ENCODE measurements around the gene PAK6.
A peak's percentile ranks its signal among the peaks of the same experiment; 100 is the strongest.

PAK6 gene

DNA sequence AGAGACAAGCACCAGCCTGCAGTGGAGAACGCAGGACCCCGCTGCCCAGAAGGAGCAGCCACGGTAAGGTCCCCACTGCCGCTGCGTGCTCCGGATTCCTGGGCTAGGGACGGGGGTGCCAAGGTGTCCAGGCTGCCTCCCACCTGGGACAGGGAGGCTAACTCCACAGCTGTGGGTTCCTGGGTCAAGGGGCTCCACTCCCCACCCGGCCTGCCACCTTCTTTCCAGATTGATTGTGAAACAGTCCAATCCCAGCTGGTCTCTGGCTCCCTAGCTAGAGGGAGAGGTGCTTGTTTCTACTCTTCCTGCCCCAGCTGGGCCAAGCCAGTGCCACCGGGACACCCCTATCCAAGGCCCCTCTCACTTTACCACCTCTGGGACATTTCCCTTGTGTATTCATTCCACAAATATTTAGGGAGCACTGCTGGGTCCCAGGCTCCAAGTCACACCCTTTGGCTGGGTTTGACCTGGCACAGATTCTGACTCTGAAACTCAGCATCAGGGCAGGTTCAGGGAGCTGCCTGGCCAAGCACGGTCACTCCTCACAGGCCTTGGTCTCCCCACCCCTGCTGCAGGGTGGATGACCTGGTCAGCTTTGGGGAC lies 1.9 kb downstream of the PAK6 start:
- no peak for FAIRE-seq
- TF ChIP-seq SPI1 (IDR thresholded peaks at IDR 0.05; ENCODE audit: low read depth, low read length) (no peak), PAX5 (IDR thresholded peaks at IDR 0.05; ENCODE audit: insufficient read depth, low read length, severe bottlenecking) (no peak), TAF1 (IDR thresholded peaks at IDR 0.05; ENCODE audit: low read depth, low read length) (no peak), POLR2AphosphoS5 (IDR thresholded peaks at IDR 0.05; ENCODE audit: low read depth, low read length) (no peak), POU2F2 (IDR thresholded peaks at IDR 0.05; ENCODE audit: low read depth, low read length) (no peak), POLR2A (IDR thresholded peaks at IDR 0.05; ENCODE audit: low read depth, low read length) (no peak)
- no peak for DNase-seq (ENCODE audit: insufficient read length, low spot score)

DNA sequence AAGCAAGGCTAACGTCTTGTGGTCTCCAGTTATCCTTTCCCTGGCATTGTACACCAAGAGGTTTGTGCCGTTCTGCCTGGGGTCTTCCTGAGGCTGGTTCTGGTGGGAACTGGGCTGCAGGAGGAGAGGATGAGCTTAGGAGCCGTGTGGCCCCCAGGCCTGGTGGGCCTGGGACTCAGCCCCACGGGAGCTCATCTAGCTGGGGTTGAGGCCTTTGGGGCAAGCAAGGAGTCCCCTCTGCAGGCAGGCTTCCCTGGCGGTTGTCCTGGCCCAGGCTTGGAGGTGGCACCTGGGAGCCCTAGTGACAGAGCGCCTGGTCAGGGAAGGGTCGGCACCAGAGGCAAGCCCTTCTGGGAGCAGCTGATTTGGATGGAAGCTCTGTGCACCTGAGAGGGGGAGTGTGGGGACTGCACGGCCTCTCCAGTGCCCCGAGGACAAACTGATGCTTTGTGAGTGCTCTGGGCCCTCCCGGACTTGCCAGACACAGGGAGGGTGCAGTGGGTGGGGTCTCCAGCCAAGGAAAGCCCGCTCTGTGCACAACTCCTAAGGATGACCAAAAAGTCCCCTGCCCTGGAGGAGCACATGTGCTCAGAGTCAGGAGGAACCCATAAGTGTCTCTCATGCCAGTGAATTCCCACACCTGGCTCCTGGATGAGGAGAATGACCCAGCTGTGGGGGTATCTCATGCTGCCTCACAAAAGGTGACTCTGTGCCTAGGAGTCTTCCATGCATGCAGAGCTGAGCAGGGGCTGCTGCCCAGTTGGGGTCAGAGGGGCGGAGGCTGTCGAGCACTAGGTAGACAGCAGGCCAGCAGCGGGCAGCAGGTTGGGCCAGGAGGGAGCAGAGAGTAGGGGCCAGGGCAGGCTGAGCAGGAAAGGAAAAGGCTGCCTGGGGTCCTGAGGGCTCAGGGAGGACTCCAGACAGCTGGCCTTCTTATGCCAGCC lies 2.7 kb downstream of the PAK6 start:
- DNase-seq (ENCODE audit: insufficient read length, low spot score) (no peak), FAIRE-seq (no peak)
- TF ChIP-seq POU2F2 (IDR thresholded peaks at IDR 0.05; ENCODE audit: low read depth, low read length) (no peak), PAX5 (IDR thresholded peaks at IDR 0.05; ENCODE audit: insufficient read depth, low read length, severe bottlenecking) (no peak), POLR2A (IDR thresholded peaks at IDR 0.05; ENCODE audit: low read depth, low read length) (no peak), POLR2AphosphoS5 (IDR thresholded peaks at IDR 0.05; ENCODE audit: low read depth, low read length) (no peak), SPI1 (IDR thresholded peaks at IDR 0.05; ENCODE audit: low read depth, low read length) (no peak), TAF1 (IDR thresholded peaks at IDR 0.05; ENCODE audit: low read depth, low read length) (no peak)

DNA sequence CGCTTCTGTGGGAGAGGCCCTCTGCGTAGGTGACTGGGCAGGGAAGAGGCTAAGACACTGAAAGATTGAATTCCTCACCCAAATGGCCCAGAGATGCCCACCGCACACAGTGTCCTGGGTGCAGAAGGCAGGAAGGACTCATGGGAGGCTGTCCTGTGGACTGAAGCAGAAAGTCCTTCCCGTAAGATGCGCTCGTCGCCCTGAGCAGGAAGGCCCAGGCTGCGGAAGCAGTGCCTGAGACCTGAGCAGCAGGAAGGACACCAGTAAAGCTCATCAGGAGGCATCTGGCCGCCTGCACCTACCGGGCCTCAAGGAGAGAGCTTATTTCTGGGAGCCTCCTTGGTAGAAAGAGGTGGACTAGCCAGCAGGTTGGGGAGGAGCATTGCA lies 3.3 kb downstream of the PAK6 start:
- TF ChIP-seq PAX5 (IDR thresholded peaks at IDR 0.05; ENCODE audit: insufficient read depth, low read length, severe bottlenecking): no peak
- no peak for TF ChIP-seq POLR2AphosphoS5 (IDR thresholded peaks at IDR 0.05; ENCODE audit: low read depth, low read length)
- TF ChIP-seq TAF1 (IDR thresholded peaks at IDR 0.05; ENCODE audit: low read depth, low read length): no peak
- TF ChIP-seq SPI1 (IDR thresholded peaks at IDR 0.05; ENCODE audit: low read depth, low read length): no peak
- TF ChIP-seq POLR2A (IDR thresholded peaks at IDR 0.05; ENCODE audit: low read depth, low read length): no peak
- TF ChIP-seq POU2F2 (IDR thresholded peaks at IDR 0.05; ENCODE audit: low read depth, low read length): no peak
- FAIRE-seq: no peak
- DNase-seq (ENCODE audit: insufficient read length, low spot score): no peak

DNA sequence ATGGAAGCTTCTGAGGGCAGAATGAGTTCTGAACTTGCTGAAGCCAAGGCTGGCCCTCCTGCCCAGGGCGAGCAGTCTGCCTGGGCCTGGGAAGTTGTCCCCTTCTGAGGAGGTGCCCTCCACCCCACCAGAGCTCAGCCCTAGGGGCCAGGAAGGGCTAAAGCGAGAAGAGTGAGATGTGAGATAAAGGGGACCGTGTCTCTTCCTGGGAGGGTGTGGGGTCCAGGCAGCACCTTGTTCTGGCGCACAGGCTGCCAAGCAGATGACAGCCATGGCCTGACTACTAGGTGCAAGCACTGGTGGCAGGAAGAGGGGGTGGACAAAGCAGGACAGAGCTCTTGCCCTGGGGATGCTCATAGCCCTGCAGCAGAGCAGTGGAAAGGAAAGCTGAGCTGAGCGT lies 3.7 kb downstream of the PAK6 start:
- FAIRE-seq: no peak
- DNase-seq (ENCODE audit: insufficient read length, low spot score): no peak
- TF ChIP-seq POU2F2 (IDR thresholded peaks at IDR 0.05; ENCODE audit: low read depth, low read length): no peak
- no peak for TF ChIP-seq POLR2A (IDR thresholded peaks at IDR 0.05; ENCODE audit: low read depth, low read length)
- no peak for TF ChIP-seq TAF1 (IDR thresholded peaks at IDR 0.05; ENCODE audit: low read depth, low read length)
- TF ChIP-seq SPI1 (IDR thresholded peaks at IDR 0.05; ENCODE audit: low read depth, low read length): no peak
- TF ChIP-seq POLR2AphosphoS5 (IDR thresholded peaks at IDR 0.05; ENCODE audit: low read depth, low read length): no peak
- no peak for TF ChIP-seq PAX5 (IDR thresholded peaks at IDR 0.05; ENCODE audit: insufficient read depth, low read length, severe bottlenecking)

DNA sequence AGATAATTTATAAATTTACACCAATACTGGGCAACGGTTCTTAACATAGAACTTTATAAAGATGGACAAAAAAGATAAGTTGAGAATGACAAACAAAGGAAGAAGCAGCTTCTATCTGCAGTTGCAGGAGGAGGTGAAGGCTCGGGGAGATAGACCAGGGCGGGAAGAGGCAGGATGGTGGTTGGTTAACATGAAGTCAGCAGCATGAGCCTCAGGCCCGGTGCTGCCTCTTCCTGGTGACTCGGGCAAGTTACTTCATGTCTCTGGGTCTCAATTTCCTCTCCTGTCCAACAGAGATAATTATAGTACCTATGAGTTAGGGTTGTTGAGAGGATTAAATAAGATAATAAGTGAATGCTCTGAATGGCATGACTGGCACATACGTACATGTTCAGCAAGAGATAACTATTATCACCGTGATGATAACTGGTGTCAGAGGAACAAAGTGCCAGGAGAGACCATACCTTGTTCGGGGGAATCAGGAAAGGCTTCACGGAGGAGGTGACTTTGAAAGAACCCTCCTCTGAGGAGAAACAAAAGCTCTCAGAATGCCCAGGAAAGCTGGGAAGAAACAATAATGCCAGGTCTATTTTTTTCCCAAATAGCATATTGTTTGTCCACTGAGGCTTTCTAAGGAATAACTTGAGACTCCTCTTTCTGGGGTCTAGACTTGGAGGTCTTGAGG lies 4.4 kb downstream of the PAK6 start:
- no peak for DNase-seq (ENCODE audit: insufficient read length, low spot score)
- no peak for TF ChIP-seq TAF1 (IDR thresholded peaks at IDR 0.05; ENCODE audit: low read depth, low read length)
- TF ChIP-seq PAX5 (IDR thresholded peaks at IDR 0.05; ENCODE audit: insufficient read depth, low read length, severe bottlenecking): no peak
- peak; percentile 23 for FAIRE-seq

DNA sequence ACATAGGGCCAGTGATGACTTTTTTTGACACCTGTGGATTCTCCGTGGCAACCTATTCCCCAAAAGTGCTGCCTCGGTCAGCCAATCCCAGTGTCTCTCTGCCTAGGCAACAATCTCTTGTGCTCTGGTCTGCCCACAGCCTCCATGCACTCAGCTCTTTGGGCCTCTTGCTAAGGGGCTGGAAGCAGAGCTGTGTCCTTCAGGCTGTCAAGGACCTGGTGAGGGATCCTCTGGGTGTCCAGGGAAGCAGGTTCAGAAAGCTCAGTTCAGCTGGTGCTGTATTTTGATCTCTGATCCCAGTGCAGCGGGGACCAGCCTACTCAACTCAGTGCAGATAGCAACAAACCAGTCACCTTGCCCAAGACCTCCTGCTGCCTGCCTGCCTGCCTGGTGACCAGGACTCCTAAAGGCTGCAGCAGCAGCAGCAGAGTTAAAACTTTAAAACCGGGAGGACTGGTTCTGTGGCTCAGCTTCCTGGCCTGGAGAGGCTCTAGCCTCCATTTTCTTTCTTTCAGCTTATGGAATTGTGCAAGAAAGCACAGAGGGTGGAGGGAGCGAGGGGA lies 6.2 kb downstream of the PAK6 start:
- no peak for FAIRE-seq
- TF ChIP-seq TAF1 (IDR thresholded peaks at IDR 0.05; ENCODE audit: low read depth, low read length) (no peak), POLR2A (IDR thresholded peaks at IDR 0.05; ENCODE audit: low read depth, low read length) (no peak), POLR2AphosphoS5 (IDR thresholded peaks at IDR 0.05; ENCODE audit: low read depth, low read length) (no peak), POU2F2 (IDR thresholded peaks at IDR 0.05; ENCODE audit: low read depth, low read length) (no peak), PAX5 (IDR thresholded peaks at IDR 0.05; ENCODE audit: insufficient read depth, low read length, severe bottlenecking) (no peak), SPI1 (IDR thresholded peaks at IDR 0.05; ENCODE audit: low read depth, low read length) (no peak)
- no peak for DNase-seq (ENCODE audit: insufficient read length, low spot score)

DNA sequence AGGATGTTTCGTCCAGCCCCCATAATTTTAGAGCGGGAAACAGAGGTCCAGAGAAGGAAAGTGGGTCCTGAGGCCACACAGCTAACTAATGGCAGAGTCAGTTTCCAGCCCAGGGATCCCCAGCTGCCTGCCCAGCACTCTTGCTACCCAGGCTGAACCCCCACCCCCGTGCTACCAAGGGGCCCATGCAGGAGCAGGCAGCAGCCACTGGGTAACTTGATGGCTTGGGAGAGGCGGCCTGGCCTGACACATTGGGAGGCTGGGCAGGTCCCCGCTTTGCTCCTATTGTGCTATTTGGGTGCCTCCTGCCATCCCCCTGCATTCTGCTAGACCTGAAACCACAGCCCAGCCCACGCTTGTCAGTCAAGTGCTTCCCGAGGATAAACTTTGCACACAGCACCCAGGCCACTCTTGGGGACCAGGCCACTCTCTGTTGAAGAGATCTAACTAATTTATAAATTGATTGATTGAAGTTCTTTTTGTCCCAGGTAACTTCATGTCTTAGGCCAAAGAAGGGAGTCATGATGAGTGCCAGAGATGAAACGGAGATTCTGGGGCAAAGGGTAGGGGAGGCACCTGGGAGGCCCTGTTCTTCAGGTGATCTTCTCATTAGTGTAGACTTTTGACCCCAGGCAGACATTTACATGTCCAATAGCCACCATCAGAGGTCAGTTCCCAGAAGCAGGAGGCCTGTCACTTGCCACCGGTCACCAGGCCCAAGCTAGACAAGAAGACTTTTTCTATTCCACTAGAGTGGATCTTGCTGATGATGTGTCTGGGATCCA lies 7.0 kb downstream of the PAK6 start:
- no peak for DNase-seq (ENCODE audit: insufficient read length, low spot score)
- FAIRE-seq: no peak
- no peak for TF ChIP-seq SPI1 (IDR thresholded peaks at IDR 0.05; ENCODE audit: low read depth, low read length)
- TF ChIP-seq POLR2A (IDR thresholded peaks at IDR 0.05; ENCODE audit: low read depth, low read length): no peak
- TF ChIP-seq PAX5 (IDR thresholded peaks at IDR 0.05; ENCODE audit: insufficient read depth, low read length, severe bottlenecking): no peak
- no peak for TF ChIP-seq POLR2AphosphoS5 (IDR thresholded peaks at IDR 0.05; ENCODE audit: low read depth, low read length)
- TF ChIP-seq TAF1 (IDR thresholded peaks at IDR 0.05; ENCODE audit: low read depth, low read length): no peak
- TF ChIP-seq POU2F2 (IDR thresholded peaks at IDR 0.05; ENCODE audit: low read depth, low read length): no peak

DNA sequence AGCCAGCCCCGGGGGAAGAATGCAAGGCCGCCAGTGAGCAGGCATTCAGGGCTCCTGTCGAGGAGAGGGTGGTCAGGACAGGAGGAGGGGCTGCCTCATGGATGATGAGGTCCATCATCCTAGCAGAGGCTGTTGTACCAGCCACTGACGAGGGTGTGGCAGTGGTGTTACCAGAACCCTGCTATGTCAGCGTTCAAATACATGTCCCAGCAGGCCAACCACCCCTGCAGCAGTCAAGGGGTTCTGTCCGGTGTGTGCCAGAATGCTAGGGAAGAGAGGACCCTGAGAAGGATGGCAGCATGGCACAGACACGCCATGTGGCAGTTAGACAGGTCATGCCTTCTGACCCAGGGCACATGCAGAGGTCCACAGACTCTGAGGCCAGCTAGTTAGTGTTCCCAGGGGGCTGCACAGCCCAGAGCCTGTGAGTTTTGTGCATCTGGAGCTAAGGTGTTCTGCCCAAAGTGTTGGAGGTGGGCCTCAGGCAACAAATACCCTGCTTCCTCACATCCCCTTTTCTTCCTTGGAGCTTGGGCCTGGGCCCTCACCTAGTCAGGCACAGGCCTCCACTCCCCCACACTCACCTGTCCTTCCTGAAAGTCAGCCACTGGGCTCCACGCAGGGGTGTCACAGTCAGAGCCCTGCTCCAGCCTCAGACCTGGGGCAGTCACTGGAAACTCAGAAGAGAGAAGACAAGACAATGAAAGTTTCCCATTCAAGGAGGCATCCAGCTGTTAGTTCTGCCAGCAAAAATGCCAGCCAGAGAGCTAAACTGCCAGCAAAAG lies 7.8 kb downstream of the PAK6 start:
- TF ChIP-seq POU2F2 (IDR thresholded peaks at IDR 0.05; ENCODE audit: low read depth, low read length): no peak
- TF ChIP-seq POLR2AphosphoS5 (IDR thresholded peaks at IDR 0.05; ENCODE audit: low read depth, low read length): no peak
- no peak for TF ChIP-seq TAF1 (IDR thresholded peaks at IDR 0.05; ENCODE audit: low read depth, low read length)
- TF ChIP-seq POLR2A (IDR thresholded peaks at IDR 0.05; ENCODE audit: low read depth, low read length): no peak
- TF ChIP-seq SPI1 (IDR thresholded peaks at IDR 0.05; ENCODE audit: low read depth, low read length): no peak
- no peak for TF ChIP-seq PAX5 (IDR thresholded peaks at IDR 0.05; ENCODE audit: insufficient read depth, low read length, severe bottlenecking)
- no peak for FAIRE-seq
- no peak for DNase-seq (ENCODE audit: insufficient read length, low spot score)

Measured in GM12891 (cell line).